PFSK-1 (cell line): ENCODE data around the gene CYP8B1.

Source experiments
- POLR2AphosphoS5 ChIP-seq: IDR thresholded peaks from 2 replicates; pipeline ENCODE4 v1.6.1; 2012; ENCODE audit warnings: low read depth, mild to moderate bottlenecking, control low read depth, low read length, moderate library complexity
- REST ChIP-seq, 2 experiments: IDR thresholded peaks; 2 replicates each; pipeline versions ENCODE4 v1.6.1 to v1.8.0; 2011 to 2012; ENCODE audit warnings: low read depth in 2 of 2, low read length in 2 of 2, control low read depth in 1 of 2, inconsistent platforms in 1 of 2, mild to moderate bottlenecking in 1 of 2, moderate library complexity in 1 of 2; ENCODE audit not compliant: insufficient read depth in 1 of 2
- SIN3A ChIP-seq: IDR thresholded peaks from 2 replicates; pipeline ENCODE4 v1.6.1; 2012; ENCODE audit warnings: mild to moderate bottlenecking, low read length, moderate library complexity, borderline replicate concordance; ENCODE audit not compliant: insufficient read depth

- TF ChIP-seq POLR2AphosphoS5 (no peak), REST (IDR thresholded peaks at IDR 0.05; ENCODE audit: insufficient read depth in 1 of 2, low read depth in 2 of 2, low read length in 2 of 2) (no peak), SIN3A (no peak)
These were observed 30.0 kb upstream of the CYP8B1 start for GRCh38 chr3:42905740-42906069.
